Ectodermal cell (in vitro differentiated cells): ENCODE data around the gene CHID1.

Source experiments
- H3K27ac ChIP-seq: 2 replicates; pipeline ENCODE4 v1.7.0; 2013; ENCODE audit warnings: mild to moderate bottlenecking, low read depth, low read length; ENCODE audit not compliant: insufficient read depth, poor library complexity, severe bottlenecking
- H3K27me3 ChIP-seq: 2 replicates; pipeline ENCODE4 v1.7.0; 2013; ENCODE audit warnings: mild to moderate bottlenecking, low read length; ENCODE audit not compliant: insufficient read depth, control insufficient read depth, poor library complexity, severe bottlenecking
- H3K36me3 ChIP-seq: one replicate; pipeline ENCODE4 v1.7.0; 2013; ENCODE audit warnings: low read length; ENCODE audit not compliant: control insufficient read depth, insufficient read depth
- H3K4me1 ChIP-seq: one replicate; pipeline ENCODE4 v1.7.0; 2013; ENCODE audit warnings: low read length; ENCODE audit not compliant: control insufficient read depth, insufficient read depth
- H3K4me3 ChIP-seq: 2 replicates; pipeline ENCODE4 v1.7.0; 2013; ENCODE audit warnings: low read depth, low read length, control low read depth; ENCODE audit not compliant: insufficient read depth
- H3K9me3 ChIP-seq: 2 replicates; pipeline ENCODE4 v1.7.0; 2013; ENCODE audit warnings: mild to moderate bottlenecking, low read length, moderate library complexity; ENCODE audit not compliant: control insufficient read depth
- WGBS, 2 experiments: methylation state at CpG; one replicate each; pipeline ENCODE4 v1.1.7; 2013; ENCODE audit warnings: missing lambda C conversion rate in 2 of 2; 5-methylcytosine and 5-hydroxymethylcytosine counted together

CHID1 gene

DNA sequence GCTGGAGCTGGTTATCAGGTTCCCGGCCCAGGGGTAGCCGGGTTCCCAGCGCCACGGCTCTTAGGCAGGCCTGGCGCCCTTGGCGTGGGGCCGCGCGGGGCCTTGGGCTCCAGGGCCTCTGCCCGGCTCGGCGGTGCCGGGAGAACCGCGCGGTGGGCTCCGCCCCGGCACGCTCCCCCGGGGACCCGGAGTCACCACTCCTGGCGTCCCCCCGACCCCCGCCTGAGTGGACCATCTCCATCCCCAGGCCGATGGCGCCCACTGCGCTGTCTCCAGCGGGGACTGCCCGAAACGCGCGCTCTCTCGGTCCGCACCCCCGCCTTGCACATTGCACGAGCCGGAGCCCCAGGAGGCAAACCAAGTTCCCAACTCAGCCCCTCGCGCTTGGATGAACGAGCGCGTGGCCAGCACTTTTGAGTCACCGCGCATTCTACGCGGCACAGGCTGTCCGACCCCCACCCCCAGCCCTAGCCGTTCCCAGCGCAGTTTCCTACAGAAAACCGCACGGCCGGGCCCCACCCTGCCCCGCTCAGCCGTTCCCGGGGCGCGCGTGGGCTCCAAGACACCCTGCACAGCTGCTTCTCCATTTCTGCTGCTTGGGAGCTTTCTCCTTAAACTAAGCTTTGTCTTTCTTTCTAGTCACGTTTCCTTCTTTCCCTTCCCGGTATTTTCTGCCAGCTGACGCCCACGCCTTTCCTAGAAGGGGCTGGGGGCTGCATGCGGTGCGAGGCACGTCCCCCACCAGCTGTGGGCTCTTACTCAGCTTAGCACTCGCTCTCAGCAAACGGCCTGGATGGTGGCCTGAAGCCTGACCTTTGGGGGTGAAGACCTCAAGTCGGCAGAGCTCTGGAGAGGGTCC is 650 bp upstream of the CHID1 start:
- peak overlapping the region; percentile 77 for H3K4me3 ChIP-seq

DNA sequence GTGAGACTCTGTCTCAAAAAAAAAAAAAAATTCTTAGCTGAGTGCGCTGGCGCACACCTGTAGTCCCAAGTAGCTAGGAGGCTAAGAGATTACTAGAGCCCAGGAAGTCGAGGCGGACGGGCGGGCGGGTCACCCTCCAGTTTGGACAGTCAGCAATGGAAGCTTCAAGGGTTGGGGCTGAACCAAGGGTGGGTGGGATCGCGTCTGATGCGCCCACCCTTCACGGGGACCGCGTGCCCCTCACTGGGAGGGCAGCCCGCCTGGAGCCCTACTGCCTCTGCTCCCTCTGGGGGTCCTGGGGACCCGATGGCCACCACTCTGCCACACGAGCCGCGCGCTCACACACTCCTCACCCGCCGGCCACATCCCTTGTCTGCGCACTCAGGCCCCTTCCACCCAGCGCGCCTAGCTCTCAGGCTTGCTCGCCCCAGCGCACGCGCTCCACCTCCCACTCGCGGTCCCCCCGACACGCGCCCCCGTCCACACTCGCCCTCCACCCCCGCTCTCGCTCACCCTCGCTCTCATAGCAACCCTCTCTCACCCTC is 494 bp downstream of the CHID1 start:
- Histone ChIP-seq H3K36me3 (no peaks in the 10 kb centered on the region), H3K27me3 (no peaks in the 10 kb centered on the region), H3K27ac (no peak overlapping the region), H3K9me3 (no peaks in the 10 kb centered on the region), H3K4me3 (peak overlapping the region; percentile 77), H3K4me1 (peaks cover 9% of the 10 kb centered on the region)
- 4% methylated on average over 38 of the region's 38 CpGs for WGBS, 2 experiments

More for the DNA sequence above, 650 bp upstream of the CHID1 start:
- Histone ChIP-seq H3K27ac (no peak overlapping the region), H3K4me1 (peaks cover 9% of the 10 kb centered on the region), H3K27me3 (no peaks in the 10 kb centered on the region), H3K36me3 (no peaks in the 10 kb centered on the region), H3K9me3 (no peaks in the 10 kb centered on the region)
- WGBS, 2 experiments = 6 to 7% methylated on average over 68 of the region's 68 CpGs

DNA sequence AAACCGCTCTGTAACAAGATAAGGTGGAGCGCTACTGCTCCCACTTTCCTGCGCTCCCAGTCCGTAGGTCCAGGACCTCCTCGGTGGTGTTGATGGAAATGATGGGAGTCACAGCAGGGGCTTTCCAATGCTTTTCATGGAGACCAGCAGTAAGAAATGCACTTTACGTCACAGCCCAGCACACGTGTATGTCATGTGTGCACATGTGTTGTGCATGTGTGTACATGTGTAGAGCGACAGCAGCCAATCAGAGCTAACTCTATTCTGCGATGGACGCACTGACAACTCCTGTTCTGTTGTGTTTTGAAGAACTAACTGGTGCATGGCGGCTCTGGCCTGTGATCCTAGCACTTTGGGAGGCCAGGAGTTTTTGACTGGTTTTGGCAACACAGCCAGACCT is 1.2 kb downstream of the CHID1 start:
- H3K27ac ChIP-seq = no peak overlapping the region
- H3K27me3 ChIP-seq = no peaks in the 10 kb centered on the region
- no peaks in the 10 kb centered on the region for H3K9me3 ChIP-seq
- H3K4me1 ChIP-seq = peaks cover 9% of the 10 kb centered on the region
- 93 to 95% methylated on average over 11 of the region's 11 CpGs for WGBS, 2 experiments
- H3K36me3 ChIP-seq = no peaks in the 10 kb centered on the region
- H3K4me3 ChIP-seq = peak overlapping the region; percentile 77

DNA sequence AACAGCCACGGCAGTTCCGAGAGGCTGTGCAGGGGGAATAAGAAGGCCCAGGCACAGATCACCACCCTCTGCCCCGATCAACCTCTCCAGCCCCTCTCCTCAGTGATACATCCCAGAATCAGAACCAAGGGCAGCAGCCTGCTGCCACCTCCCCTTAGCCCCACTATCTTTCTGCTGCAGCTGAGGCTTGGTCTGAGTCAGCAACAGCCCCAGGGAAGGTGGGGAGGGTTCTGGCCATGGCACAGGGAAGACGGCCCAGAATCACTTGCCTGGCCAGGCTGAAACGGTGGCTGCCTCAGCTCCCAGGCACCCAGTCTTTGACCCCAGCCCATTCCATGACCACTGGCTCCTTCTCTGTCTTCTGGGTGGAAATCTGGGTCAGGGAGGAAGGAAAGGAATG is 2.3 kb downstream of the CHID1 start:
- no peaks in the 10 kb centered on the region for H3K27me3 ChIP-seq
- H3K27ac ChIP-seq = no peak overlapping the region
- H3K36me3 ChIP-seq = peaks cover 8% of the 10 kb centered on the region
- no peak overlapping the region for H3K4me3 ChIP-seq
- H3K4me1 ChIP-seq = peaks cover 9% of the 10 kb centered on the region
- H3K9me3 ChIP-seq = no peaks in the 10 kb centered on the region
- whole genome bisulfite sequencing, 2 experiments = 96 to 97% methylated on average over 5 of the region's 5 CpGs

DNA sequence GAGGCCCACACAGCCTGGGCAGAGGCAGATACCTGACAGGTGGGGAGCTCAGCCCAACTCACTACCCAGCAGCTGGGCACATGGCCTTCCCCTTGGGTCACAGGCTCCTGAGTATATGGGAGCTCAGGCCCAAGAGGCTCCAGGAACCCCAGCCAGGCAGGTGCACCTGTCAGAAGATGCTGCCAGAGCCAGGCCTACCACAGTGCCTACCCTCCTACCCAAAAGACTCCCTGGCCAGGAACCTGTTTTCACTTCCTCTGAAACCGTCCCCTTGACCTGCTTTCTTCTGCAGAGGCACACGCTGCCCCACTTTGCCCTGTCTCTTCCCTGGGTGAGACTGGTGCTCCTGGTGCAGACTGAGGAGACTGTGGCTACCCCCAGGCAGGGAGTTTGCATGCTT is 2.9 kb downstream of the CHID1 start:
- 93 to 94% methylated on average over 2 of the region's 2 CpGs for WGBS, 2 experiments
- H3K27me3 ChIP-seq = no peaks in the 10 kb centered on the region
- H3K9me3 ChIP-seq = no peaks in the 10 kb centered on the region
- H3K27ac ChIP-seq = no peak overlapping the region
- peaks cover 13% of the 10 kb centered on the region for H3K36me3 ChIP-seq
- no peak overlapping the region for H3K4me3 ChIP-seq
- peaks cover 9% of the 10 kb centered on the region for H3K4me1 ChIP-seq

DNA sequence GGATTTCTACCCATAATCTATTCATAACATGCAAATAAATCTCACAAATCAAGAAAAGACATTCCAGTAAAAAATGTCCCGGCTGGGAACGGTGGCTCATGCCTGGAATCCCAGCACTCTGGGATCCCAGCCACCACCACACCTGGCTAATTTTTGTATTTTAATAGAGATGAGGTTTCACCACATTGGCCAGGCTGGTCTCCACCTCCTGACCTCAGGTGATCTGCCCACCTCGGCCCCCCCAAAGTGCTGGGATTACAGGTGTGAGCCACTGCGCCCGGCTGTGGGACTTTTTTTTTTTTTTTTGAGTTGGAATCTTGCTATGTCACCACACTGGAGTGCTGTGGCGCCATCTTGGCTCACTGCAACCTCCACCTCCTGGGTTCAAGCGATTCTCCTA is 4.7 kb downstream of the CHID1 start:
- H3K9me3 ChIP-seq = no peaks in the 10 kb centered on the region
- H3K27ac ChIP-seq = no peak overlapping the region
- peaks cover 29% of the 10 kb centered on the region for H3K36me3 ChIP-seq
- no peak overlapping the region for H3K4me3 ChIP-seq
- 96% methylated on average over 7 of the region's 7 CpGs for WGBS, 2 experiments
- H3K27me3 ChIP-seq = no peaks in the 10 kb centered on the region
- peaks cover 6% of the 10 kb centered on the region for H3K4me1 ChIP-seq

DNA sequence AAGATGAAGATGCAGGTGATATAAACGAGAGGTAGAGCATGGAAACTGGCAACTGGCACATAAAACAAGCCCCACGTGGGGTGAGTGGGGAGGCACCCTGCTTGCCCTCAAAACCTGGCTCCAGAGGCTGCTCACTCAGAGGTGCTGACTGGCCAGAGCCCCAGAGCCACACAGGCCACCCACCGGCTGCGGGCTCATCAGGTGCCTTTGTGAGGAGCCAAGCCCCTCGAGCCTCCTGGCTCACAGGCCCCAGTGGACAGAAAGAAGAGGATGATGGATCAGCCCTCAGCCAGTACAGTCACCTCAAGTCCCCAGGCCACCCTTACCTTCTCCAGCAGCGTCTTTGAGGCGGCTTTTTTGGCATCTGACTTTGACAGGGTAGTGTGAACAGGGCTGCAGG is 6.2 kb downstream of the CHID1 start:
- WGBS, 2 experiments = 93 to 95% methylated on average over 7 of the region's 7 CpGs
- Histone ChIP-seq H3K4me3 (no peak overlapping the region), H3K27ac (no peak overlapping the region), H3K36me3 (peaks cover 39% of the 10 kb centered on the region), H3K27me3 (no peaks in the 10 kb centered on the region), H3K9me3 (no peaks in the 10 kb centered on the region), H3K4me1 (peaks cover 2% of the 10 kb centered on the region)

DNA sequence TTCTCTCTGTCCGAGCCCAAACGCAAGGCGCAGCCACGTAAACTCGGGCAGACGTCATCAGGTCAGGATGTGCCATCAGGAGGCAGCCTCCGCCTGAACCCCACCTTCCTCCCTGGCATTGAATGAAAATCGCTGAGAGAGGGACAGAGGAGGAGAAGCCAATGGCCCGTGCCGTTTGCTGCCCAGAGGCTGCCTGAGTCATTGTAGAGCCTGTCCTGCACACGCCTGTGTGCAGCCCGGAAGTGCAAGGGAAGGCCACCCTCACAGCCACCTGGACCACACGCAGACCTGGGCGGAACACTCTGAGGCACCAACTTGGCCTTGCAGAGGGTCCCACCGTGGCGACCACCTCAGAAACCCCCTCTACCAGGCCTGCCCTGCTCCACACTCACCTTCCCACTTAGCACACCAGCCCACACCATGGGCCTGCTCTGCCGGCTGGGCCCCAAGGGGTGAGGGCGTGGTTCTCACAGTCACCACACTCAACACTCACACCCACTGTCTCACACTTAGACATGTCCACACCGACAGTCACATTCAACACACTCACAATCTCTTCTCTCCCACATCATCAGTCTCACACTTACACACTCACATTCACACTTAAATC is 9.1 kb downstream of the CHID1 start:
- H3K4me1 ChIP-seq = no peaks in the 10 kb centered on the region
- H3K9me3 ChIP-seq = no peaks in the 10 kb centered on the region
- 94 to 96% methylated on average over 19 of the region's 19 CpGs for WGBS, 2 experiments
- no peak overlapping the region for H3K27ac ChIP-seq
- H3K4me3 ChIP-seq = no peak overlapping the region
- H3K27me3 ChIP-seq = no peaks in the 10 kb centered on the region
- H3K36me3 ChIP-seq = peaks cover 39% of the 10 kb centered on the region

DNA sequence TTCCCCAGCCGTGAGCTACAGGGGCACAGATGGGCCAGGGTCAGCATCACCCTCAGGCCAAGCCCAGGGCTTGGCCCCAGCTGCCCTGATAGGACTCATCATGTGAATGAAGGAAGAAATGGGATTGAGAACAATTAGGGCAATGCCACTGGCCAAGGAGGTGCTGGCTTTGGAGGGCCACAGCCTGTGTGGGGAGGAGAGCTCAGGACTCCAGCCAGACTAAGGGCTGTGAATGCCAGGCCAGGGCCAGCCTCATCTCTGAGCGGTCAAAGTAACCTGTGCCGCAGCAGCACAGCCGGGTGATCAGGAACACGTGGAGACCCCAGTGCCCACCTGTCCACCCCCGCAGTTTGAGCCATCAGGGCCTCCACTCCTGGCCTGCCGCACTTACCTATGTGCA is 10.1 kb downstream of the CHID1 start:
- WGBS, 2 experiments = 94 to 97% methylated on average over 7 of the region's 7 CpGs
- no peaks in the 10 kb centered on the region for H3K27me3 ChIP-seq
- no peaks in the 10 kb centered on the region for H3K9me3 ChIP-seq
- no peak overlapping the region for H3K27ac ChIP-seq
- H3K4me3 ChIP-seq = no peak overlapping the region
- H3K36me3 ChIP-seq = peaks cover 39% of the 10 kb centered on the region
- no peaks in the 10 kb centered on the region for H3K4me1 ChIP-seq

DNA sequence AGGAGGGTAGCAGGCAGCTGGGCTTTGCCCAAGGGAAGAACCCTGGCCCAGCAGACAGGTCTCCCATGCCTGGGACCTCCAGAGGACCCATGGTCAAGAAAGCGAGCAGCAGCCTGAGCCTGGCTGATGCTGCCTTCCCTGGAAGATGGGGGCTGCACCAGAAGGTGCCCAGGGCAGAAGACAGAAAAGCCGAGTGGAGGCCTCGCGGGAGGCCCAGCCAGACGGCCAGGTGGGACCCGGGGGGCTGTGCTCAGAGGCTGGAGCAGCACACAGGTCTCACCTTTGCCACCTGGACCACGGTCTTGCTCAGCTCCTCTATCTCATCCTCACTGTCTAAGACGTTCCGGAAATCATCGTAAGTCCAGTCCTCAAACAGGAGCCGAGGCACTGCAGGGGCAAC is 10.9 kb downstream of the CHID1 start:
- Histone ChIP-seq H3K36me3 (peaks cover 39% of the 10 kb centered on the region), H3K9me3 (no peaks in the 10 kb centered on the region), H3K27me3 (no peaks in the 10 kb centered on the region), H3K27ac (no peak overlapping the region), H3K4me1 (no peaks in the 10 kb centered on the region), H3K4me3 (no peak overlapping the region)
- WGBS, 2 experiments = 95 to 96% methylated on average over 11 of the region's 11 CpGs
